ENCODE measurements around the gene AGXT.
A peak's percentile ranks its signal among the peaks of the same experiment; 100 is the strongest.

The AGXT gene

DNA sequence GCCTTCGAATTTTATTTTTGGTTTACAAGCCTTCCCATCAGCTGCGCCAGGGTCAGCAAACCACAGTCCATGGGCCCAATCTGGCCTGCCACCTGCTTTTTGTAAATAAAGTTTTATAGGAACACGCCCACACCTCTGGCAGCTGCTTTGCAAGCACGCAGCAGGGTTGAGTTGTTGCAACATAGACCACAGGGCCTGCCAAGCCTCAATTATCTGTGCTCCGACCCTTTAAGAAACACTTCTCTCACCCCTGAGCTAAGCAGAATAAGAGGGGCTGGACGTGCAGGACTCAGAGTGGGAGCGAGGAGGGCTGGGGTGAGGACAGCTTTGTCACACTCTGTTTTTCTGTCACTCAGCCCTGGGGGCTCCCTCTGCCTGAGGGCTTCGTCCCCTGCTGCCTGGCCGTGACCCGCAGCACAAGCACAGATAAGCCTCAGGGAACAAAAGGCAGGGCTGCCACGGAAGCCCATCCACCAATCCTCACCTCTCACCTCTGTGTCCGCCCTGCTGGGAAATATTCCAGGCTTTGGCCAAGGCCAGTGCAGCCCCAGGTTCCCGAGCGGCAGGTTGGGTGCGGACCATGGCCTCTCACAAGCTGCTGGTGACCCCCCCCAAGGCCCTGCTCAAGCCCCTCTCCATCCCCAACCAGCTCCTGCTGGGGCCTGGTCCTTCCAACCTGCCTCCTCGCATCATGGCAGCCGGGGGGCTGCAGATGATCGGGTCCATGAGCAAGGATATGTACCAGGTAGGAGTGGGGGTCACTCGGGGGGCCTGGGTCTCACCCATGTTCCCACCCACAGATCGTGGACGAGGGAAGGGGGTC lies at the start of gene AGXT:
AGXT (plus strand) TSS at position 539 of the 823 bp plus-strand sequence; CDS start at position 581, 42 bp downstream.
- DNase-seq (ENCODE audit: low read depth), result no peak

DNA sequence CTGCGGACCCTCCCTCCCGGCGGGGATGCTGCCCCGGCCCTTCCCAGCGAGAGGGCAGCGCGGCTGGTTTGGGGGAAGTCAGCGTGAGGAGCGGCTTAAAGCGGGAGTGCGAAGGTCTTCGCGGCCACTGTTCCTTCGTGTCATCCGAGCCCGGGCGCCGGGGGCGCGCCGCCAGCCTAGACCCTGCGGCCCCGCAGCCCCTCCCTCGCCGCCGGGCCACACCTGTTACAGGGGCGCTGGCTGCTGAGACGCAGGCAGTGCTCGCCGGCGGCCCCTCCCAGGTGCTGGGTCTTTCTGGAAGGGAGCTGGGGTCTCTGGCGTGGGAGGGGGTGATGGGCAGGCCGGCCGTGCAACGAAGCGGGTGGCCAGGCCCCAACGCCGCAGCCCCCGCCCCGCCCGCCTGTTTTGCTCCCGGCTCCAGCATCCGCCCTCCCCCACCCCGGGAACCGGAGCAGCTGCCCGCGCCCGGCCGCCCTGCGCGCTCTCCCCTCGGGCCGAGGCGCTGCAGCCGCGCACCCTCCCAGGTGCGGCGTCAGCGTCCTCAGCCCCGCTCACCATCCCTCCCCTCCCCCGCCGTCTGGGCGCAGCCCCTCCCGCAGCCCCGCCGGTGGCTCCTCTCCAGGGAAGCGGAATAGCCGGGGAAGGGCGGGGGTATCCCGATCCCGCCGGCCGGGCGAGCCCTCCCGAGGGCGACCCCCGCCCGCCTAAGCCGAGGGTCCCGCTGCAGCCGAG lies 49.3 kb upstream of the AGXT start:
- no peak for DNase-seq (ENCODE audit: low read depth)

DNA sequence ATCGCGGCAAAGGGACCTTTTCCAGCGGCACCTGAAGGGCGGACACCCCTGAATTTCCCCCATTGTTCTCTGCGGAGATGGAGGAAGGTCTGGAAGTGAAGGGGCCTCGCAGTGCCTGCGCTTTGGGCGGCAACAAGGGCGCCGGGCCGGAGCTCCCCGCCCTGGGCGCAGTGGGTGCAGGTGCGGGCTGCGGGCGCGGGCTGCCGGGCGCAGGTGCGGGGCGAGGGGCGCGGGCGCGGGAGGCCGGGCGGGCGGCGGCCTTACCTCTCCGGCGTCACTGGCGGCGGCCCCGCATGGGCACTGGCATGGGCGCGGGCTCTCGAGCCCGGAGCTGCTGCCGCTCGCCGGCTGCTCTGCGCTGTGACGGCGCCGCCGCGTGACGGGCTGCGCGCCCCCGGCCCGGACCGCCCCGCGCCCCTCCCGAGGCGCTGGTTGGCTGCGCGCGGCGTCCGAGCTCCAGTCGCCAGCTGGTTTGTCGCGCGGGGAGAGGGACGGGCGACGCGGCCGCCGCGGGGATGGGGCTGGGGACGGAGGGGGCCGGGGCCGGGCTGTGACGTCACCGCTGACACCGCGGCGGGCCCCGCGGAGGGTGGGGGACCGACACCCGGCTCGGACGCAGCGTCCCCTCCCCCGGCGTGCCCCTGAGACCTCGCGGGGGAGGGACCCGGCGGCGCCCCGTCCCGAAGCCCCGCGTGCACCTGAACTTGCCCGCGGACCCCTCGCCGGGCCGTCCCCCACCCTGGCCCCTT lies 48.6 kb upstream of the AGXT start, which contains the start of gene KIF1A:
KIF1A (minus strand) TSS at position 362 of the 749 bp plus-strand sequence. CDS start 22,467 bp downstream, outside the sequence.
- no peak for DNase-seq (ENCODE audit: low read depth)

DNA sequence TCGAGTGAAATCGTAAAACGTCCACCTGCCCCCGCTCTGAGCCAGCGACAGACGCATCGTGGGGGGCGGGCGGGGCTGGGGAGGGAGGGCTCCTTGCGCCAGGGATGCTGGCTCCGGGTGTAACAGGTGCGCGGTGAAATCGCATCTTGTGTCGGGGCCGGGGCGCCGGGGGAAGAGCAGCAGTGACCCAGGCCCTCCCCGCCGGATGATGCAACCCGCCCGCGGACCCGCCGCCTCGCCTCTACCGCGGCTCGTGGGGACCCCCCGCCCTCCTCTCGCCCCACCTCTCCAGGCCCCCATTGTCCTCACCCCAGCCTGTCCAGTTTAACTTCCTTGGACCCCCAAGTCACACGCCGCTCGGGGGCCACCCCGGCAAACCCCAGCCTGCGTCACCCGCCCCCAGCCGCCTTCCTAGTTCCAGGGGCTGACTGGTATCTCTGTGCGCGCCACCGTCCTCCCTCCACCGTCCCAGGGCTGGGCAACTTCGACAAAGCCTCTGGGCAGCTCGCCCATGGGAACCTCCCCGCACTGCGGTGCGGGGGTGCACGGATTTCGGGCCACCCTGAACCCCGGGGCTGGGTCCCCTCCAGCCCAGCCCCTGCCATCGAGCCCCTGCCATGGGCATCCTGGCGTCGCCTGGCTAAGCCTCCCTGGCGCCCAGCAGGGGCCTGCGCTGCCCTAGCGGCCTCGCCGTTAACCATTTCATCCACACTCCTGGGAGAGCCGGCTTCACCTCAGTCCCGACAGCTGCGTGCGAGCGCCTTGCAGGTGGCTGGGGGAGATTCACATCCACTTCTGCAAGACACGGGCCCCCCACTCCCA lies 47.8 kb upstream of the AGXT start:
- DNase-seq (ENCODE audit: low read depth), result no peak

DNA sequence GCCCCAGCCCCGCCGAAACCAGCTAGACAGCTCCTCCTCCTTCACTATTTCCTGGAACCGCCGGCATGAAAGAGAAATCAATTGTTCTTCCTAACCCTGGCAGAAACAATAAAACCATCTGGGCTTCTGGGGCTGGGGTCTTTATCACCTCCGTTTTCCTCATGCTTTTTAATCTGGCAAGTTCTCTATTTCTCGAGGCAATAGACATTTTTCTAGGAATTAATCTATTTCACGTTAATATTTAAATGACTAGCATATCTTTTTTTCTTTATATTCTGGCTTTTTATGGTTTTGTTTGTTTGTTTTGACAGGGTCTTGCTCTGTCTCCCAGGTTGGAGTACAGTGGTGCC lies 47.2 kb upstream of the AGXT start:
- no peak for DNase-seq (ENCODE audit: low read depth)

DNA sequence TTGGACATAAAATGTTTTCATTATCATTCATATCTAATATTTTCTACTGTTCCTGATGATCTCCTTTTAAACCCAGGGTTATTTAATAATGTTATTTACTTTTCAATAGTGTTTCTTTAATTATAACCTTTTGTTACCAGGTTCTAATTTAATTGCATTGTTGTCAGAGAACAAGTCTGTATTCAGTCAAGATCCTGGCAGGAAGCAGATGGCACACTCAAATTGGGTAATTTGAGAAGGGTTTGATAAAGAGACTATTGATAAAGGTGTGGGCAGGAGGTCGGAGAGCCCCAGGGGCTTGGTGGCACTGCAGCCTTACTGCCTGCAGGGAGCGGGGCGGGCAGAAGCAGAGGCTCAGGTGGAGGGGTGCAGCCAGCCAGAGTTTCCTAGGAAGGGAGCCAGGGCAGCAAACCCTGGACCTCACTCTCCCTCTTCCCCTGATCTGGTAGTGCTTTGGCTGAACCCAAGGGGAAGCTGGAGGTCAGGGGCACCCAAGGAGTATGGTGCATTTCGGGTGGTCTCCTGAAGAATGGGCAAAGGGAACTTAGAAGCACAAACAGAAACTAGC lies 46.3 kb upstream of the AGXT start:
- DNase-seq (ENCODE audit: low read depth), result no peak

DNA sequence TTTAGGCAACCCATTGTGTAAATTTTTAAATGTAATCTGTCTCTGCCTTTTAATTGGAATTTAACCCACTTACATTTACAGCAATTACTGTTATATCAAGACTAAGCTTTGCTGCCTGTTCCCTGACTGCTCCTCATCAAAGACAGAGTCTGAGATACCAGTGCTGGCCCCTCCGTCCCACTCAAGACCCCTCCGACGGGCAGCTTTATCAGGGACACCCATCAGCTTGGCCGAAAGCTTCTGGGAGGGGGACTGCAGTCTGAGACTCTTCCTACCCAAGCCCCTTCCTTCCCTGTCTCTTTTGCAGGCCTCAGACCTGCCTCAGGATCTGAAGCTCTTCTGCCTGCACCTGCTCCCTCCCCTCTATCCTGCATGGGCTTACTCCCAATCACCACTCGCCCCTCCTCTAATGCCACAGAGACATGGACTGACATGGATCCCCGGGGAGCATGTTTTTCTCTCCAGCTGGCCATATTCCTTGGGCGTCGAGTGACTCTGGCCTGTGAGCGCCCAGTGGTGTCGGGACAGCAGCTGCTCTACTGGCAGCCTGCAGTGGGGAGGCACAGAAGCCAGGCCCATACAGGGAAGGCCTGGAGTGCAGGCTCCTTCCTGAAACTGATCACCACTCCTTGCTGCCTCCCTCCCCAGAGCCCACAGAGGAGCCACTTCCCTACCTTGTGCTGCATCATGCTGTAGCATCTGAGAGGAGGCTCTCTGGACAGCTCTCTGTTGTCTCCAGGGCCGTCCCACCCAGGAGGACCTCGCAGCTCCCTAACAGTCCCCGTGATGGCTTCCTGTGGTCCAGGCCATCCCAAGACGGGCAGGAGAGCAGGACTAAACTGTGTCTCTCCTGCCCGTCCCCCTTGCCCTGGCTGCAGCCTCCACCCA lies 44.9 kb upstream of the AGXT start:
- DNase-seq (ENCODE audit: low read depth), result no peak

DNA sequence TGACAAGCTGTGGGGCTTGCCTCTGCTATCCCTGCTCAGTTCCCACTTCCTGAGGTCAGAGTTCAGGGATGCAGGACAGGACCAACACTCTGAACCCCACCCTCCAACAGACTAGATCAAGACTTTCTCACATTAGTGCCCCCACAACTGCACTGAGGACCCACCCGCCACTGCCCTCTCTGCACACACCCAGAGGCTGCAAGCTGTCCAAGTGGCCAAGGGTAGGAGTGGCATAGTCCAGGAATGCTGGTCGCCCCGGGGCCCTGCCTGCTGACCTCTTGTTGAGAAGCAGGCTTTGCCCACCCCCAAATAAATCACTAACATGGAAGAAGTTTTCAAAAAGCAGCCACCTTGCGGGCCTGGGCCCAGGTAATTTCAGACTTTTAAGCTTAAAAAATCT lies 43.1 kb upstream of the AGXT start:
- DNase-seq (ENCODE audit: low read depth), result no peak

DNA sequence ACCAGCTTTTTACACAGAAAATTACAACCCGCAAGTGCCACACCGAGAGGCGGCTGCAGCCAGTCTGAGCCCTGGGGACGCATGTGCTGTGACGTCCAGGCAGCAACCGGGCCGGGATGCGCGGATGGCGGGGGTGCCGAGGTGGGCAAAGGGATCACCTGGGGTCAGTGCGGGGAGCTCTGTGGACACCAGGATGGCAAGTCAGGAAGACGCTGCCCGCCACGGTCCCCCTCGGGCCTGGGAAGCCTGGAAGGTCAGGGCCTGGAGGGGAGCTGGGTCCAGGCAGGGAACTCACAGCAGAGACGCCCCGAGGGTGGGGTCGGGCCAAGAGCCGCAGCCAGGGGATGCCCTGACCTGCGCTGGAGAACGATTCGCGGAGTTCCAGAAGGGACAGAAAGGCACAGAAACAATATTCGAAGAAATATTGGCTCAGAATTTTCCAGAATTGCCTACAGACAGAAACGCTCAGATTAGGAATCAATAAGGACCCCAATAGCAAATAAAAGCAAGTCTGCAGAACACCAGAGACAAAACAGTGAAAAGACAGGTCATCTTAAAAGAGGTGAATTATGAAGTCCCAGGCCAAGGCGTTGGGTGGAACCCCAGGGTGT lies 36.9 kb upstream of the AGXT start:
- DNase-seq (ENCODE audit: low read depth), result no peak

DNA sequence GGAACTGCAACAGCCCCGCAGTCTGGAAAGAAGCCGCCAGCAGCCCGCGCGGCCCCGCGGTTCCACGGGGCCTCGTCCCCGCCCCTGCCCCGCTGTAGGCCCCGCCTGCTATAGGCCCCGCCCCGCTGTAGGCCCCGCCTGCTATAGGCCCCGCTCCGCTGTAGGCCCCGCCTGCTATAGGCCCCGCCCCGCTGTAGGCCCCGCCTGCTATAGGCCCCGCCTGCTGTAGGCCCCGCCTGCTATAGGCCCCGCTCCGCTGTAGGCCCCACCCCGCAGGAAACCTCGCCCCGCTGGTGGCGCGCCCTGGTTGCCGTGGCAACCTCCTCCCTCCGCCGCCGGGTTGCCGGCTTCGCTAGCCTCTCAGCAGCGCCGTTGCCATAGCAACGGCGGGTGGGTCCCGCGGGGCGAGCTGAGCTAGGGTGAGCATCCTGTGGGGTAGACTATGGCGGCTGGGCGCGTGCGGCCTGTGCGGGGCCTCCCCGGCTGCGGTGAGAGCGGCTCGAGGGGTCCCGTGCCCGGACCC lies 36.4 kb upstream of the AGXT start:
- DNase-seq (ENCODE audit: low read depth), result peak; percentile 86

DNA sequence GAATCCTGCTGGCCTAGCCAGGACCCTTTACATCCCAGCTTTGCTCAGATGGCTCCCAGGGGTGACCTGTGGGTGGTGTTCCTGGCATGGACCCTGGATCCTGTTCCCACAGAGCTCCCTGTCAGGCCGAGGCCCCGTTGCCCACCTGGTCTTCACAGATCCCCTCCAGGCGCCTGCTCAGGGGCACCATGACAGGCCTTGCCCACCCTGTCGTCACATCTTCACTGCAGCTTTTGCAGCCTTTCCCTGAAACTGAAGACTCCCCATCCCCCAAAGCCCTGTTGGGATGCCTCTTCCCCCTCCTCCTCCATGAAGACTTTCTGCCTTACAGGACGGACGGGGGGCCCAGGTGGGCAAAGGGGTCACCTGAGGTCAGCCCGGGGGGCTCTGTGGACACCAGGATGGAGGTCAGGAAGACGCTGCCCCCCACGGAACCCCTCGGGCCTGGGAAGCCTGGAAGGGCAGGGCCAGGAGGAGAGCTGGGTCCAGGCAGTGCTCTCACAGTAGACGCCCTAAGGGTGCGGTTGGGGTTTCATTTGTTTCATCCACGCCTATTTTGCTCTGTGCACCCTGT lies 35.6 kb upstream of the AGXT start:
- DNase-seq (ENCODE audit: low read depth), result no peak

DNA sequence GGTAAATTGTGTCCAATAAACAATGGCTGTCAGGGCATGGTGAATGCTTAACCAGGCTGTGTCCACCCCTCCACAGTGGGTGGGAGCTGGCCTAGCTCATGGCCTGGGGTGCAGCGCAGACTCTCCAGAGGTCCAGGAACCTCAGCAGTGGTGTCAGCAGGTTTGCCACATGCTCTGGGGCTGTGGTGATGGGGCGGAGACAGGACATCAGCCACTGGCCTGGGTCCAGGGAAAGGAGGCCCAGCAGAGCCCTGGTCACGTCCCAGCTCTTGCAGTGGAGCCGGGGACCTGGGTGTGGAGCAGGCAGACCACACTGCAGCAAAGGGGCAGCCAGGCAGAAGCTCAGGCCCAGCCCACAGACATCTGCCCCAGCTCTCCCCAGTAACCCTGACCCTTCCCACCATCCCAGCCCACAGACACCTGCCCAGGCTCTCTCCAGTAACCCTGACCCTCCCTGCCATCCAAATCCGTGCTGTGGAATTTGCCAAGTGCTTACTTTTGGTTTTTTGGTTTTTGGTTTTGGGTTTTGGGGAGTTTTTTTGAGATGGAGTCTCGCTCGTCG lies 34.8 kb upstream of the AGXT start:
- no peak for DNase-seq (ENCODE audit: low read depth)

DNA sequence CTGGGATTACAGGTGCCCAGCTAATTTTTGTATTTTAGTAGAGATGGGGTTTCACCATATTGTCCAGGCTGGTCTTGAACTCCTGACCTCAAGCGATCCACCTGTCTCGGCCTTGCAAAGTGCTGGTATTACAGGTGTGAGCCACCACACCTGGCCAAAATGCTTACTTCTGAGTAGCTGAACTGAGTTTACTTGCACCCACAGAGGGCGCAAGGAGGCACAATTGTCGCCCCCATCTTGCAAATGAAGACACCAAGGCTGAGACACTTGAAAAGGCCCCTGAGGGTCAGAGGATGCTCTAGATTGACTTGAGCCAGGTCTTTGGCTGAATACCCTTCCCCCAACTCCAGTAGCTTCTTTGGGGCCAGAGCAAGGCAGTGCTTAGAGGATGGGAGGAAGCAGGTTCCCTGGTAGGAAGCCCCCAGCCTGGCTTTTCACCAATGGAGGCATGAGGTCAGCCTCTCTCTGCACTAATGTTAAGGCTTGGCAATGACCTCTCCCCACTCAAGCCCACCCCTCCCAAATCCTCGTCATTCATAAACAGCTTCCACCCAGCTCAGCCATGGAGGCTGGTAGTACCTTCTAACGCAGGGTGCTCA lies 34.1 kb upstream of the AGXT start:
- no peak for DNase-seq (ENCODE audit: low read depth)

DNA sequence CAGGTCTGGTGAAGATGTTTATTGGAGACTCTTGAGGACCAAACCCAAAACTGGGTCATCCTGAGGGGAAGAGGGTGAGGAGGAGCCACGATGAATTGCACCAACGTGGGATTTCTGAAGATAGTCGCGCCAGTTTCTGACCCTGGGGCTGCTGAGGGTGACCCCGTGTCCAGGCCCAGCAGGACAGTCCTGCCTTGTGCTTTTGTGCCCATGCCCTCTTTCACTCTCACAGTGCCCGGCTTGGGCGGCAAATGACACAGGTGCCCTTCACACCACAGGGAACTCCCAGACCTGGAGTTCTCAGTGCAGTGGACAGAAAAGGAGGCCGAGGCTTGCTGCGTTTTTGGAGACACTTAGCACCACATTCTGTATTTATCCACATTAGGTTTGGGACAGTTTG lies 33.1 kb upstream of the AGXT start:
- DNase-seq (ENCODE audit: low read depth), result no peak

DNA sequence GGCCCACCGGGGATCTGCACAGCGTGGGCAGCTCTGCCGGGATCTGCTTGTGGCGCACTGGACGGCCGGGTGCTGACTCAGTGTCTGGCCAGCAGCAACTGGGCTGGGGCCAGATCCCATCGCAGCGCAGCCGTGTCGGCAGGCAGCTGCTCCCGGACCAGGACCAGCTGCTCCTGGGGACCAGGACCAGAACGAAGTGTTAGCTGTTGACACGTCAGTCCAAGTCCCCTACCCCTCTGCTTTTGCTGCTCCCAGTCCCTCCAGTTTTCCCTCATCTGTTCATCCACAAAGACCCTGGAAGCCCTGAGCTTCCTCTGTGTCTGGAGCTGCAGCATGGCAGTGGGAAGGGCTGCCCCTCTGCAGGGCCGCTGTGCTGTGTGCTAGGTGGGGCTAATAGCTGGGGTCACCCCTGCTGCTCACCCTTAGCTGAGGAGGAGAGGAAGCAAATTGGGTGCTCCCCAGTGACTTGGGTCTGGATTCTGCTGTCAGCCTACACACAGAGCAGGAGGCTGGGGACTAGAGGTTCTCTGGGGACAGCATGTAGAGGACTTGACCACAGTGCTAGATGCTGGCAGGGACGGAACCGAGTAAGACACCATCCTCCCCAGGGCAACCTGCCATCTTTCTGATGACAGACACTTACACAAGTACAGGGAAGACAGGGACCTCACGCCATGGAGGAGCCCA lies 31.7 kb upstream of the AGXT start:
- DNase-seq (ENCODE audit: low read depth), result peak; percentile 52

DNA sequence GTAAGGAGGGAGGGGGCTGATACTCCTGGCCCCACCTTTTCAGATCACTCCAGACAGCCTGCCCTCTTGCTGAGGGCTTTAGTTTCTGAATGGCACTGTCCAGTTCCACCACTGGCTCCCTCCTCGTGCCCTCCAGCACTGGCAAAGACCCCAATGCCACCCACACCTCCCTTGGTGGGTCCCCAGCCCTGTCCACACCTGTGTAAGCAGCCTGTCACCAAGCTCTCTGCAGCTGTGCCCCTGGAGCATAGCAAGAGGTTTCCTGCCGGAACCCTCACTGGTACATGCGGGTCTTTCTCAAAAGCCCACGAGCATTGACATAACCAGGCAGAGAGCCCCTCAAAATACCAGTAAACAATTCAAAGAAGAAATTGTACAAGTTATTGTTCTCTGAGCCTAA lies 31.0 kb upstream of the AGXT start:
- DNase-seq (ENCODE audit: low read depth), result no peak

DNA sequence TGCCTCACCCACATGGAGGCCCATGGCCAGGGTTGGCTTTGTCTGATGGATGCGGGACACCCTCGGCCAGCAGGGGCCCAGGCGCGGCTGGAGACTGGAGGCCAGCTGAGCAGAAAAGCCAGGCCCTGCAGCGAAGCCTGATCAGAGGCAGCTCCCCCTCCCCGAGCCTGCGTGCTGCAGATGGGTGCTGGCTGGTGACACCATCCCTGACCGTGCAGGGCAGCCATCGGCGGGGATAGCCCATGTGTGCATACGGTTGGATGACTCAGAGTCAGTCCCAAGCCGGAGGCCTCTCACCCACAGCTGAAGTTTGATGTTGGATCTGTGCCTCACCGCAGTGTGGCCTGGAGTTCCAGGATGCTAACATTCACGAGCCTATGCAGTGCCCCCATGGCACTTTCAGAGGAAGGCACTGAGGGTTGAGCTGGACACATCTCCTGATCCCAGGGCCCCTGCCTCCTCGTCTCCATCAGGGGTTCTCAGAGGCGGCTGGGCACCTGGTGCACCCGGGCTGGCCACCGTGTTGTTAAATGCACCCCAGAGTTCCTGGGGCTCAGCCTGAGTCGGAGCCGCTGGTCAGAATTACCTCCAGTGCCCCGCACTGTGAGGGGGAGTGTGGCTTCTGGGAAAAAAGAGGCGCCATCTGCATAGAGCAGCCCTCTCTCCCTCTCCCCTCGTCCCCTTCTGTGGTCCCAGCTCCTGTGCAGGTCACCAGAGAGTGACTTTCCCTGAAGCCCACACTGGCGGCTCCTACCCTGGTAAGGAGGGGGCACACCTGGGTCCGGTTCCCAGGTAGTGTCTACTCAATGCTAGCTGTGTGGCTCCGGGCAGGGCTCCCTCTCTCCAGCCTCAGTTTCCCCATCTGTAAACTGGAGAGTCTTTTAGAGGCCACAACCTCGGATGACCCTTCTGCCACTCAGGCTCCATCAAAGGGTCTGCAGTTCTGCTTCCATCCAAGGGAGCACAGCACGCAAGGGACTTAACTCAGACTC lies 29.2 kb upstream of the AGXT start:
- DNase-seq (ENCODE audit: low read depth), result no peak
